ENCODE data around the gene UNC79.

GRCh38 chr14:93606091-93606490, 175.4 kb downstream of the UNC79 start:
- no peak for TF ChIP-seq CTCF (IDR thresholded peaks at IDR 0.05)
- TF ChIP-seq EZH2phosphoT487 (IDR thresholded peaks at IDR 0.05): no peak
